GM18951 (cell line): Measurements from ENCODE around the gene TAF11L3.

ENCODE experiments used
- in situ Hi-C: fragments of 300-500 bp; cut with MboI; formaldehyde crosslinking; loops from one replicate; pipeline ENCODE4 v1.12.0; 2022; ENCODE audit warnings: low sequenced_read_pairs, mixed read lengths, inconsistent platforms; ENCODE audit not compliant: unreplicated experiment

Gene TAF11L3

GRCh38 chr5:17526504-17526903, 8.3 kb downstream of the TAF11L3 start:
- in situ Hi-C loops, result loop anchor here (10.0 kb wide), 1 partner anchor 78 kb away; the partner anchor contains the start of gene TAF11L11

- in situ Hi-C loops, result loop anchor here (10.0 kb wide), 1 partner anchor 76 kb away; the partner anchor contains the start of gene TAF11L11
Observed at GRCh38 chr5:17528369-17528768, 10.2 kb downstream of the TAF11L3 start, which contains the start of gene TAF11L6. TSS of gene TAF11L6 (plus strand) at chr5:17528669.
